RWPE1 (cell line): ENCODE measurements around the gene COL15A1.

Experiments used
- CTCF ChIA-PET: fragments of 350-600 bp; sonication (Branson Sonifier 250); formaldehyde crosslinking; extraction: SDS; loops from one replicate; lab custom pipeline; 2021; lab: Yijun Ruan, JAX
- POLR2A ChIA-PET: fragments of 400-600 bp; formaldehyde crosslinking; extraction: SDS; loops from one replicate; lab custom pipeline; 2020; ENCODE audit warnings: antibody characterized with exemption; ENCODE audit not compliant: low non-redundant PET; lab: Yijun Ruan, JAX
- DNase-seq: peaks from one replicate; pipeline ENCODE4 v3.0.0; 2012; ENCODE audit warnings: low spot score
- H3K27ac ChIP-seq: fragments of 450-650 bp; 2 replicates; pipeline ENCODE4 v1.5.1; 2017
- TF ChIP-seq, protein P1 (sequence below): fragments of 450-650 bp; conservative IDR thresholded peaks from 2 replicates; pipeline ENCODE4 v1.5.1; 2017; ENCODE audit warnings: low read depth, mild to moderate bottlenecking

Gene COL15A1

DNA sequence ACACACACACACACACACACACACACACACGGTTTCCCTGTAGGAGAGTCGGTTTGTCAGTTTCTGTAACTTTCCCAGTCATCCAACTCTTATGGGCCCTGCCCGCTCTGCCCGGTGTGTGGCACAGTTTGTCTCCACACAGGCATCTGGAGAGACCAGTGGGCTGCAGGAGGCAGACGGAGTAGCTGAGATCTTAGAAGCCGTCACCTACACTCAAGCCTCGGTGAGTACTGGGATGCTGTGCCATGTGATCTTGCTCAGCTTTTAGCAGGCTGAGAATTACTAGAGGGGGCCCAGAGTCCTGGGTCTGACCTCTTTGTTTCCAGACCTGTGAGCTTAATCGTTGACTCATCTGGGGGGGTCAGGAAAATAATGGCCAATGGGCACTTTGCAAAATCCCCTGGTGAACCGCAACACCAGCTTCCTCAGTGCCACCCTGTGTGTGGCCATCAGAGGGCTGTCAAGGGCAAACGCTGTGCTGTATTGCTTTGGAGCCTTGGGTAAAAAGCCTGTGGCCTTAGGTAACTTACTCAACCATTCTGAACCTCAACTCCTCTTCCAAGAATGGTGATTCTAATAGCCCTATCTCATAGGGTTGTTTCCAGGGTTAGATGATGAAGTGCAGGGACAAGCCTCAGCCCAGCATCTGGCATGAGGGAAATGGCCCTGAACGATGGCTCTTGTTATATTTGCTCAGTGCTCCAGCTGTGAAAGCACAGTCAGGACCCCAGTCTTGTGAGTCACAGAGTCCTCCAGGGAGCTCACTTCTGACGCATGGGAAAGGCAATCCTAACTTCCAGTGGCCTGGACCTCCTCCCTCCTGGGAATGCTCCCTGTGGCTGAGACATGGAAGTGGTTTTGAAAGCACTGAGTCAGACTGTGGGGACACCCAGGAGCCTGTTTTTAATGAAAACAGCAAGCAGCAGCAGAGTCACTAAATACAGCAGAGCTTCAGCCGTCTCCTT is 45.6 kb downstream of the COL15A1 start:
- no peak overlapping the region for H3K27ac ChIP-seq
- ChIA-PET POLR2A (no interaction called here), CTCF (interaction anchor here (0.7 to 2.0 kb wide), 4 partner anchors 9 to 151 kb away, joined by 3 to 4 read pairs (median 4); no protein-coding TSS in a partner anchor)
- TF ChIP-seq, protein P1, sequence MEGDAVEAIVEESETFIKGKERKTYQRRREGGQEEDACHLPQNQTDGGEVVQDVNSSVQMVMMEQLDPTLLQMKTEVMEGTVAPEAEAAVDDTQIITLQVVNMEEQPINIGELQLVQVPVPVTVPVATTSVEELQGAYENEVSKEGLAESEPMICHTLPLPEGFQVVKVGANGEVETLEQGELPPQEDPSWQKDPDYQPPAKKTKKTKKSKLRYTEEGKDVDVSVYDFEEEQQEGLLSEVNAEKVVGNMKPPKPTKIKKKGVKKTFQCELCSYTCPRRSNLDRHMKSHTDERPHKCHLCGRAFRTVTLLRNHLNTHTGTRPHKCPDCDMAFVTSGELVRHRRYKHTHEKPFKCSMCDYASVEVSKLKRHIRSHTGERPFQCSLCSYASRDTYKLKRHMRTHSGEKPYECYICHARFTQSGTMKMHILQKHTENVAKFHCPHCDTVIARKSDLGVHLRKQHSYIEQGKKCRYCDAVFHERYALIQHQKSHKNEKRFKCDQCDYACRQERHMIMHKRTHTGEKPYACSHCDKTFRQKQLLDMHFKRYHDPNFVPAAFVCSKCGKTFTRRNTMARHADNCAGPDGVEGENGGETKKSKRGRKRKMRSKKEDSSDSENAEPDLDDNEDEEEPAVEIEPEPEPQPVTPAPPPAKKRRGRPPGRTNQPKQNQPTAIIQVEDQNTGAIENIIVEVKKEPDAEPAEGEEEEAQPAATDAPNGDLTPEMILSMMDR: no peak
- DNase-seq: peak; percentile 51

DNA sequence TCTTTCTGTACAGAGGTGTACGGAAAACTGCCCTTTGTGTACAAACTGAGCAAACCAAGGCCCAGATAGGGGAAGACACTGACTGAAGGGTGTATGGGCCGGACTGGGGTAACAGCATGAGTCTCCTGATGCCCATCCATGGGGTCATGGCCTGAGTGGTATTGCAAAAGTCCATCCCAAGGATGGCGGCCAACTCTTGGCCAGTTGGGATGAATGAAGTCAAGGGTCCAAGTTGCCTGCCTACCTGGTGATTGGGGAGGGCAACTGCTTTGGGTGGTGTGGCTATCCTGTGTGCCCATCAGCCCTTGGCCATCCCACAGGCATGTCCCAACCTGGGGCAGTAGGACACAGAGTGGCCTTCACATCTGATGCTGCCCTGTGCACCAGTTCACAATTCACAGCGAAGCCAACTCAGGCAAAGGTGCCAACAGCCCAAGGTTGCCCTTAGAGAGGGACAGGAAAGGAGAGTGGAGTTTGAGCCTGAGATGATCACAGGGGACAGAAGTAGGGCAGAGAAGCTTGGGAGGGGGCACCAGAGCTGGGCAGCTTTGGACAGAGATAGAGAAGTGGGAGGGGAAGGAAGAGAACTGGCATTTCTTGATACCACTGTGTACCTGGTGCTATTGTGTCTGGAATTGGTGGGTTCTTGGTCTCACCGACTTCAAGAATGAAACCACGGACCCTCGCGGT is 46.6 kb downstream of the COL15A1 start:
- TF ChIP-seq, protein P1: no peak
- POLR2A ChIA-PET: no interaction called here
- CTCF ChIA-PET: interaction anchor here (0.7 to 2.0 kb wide), 4 partner anchors 8 to 150 kb away, joined by 3 to 4 read pairs (median 4); no protein-coding TSS in a partner anchor
- no peak overlapping the region for H3K27ac ChIP-seq
- DNase-seq: no peak

DNA sequence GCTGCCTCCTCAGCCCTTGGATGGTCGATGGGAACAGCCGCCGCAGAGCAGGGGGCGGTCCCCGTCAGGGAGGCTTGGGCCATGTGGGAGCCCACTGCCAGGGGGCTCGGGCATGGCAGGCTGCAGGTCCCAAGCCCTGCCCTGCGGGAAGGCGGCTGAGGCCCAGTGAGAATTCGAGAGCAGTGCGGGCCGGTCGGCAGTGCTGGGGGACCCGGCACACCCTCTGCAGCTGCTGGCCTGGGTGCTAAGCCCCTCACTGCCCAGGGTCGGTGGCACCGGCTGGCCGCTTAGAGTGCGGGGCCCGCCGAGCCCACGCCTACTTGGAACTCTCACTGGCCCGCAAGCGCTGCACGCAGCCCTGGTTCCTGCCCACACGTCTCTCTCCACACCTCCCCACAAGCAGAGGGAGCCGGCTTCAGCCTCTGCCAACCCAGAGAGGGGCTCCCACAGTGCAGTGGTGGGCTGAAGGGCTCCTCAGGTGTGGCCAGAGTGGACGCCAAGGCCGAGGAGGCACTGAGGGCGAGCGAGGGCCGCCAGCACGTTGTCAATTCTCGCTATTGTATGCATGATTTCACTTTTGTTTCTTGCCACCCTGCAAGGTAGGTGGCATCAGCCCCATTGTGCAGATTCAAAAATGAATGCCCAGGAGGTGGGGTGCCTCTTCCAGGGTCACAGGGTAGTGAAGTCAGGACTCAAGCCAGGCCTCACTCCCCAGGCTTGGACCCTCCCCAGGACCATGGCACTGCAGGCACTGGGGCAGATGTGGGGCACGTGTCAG is 48.6 kb downstream of the COL15A1 start:
- ChIA-PET POLR2A (no interaction called here), CTCF (interaction anchor here (1.2 kb wide), 1 partner anchor 17 kb away, joined by 6 read pairs; no protein-coding TSS in a partner anchor)
- H3K27ac ChIP-seq: no peak overlapping the region
- TF ChIP-seq, protein P1: no peak
- DNase-seq: no peak

DNA sequence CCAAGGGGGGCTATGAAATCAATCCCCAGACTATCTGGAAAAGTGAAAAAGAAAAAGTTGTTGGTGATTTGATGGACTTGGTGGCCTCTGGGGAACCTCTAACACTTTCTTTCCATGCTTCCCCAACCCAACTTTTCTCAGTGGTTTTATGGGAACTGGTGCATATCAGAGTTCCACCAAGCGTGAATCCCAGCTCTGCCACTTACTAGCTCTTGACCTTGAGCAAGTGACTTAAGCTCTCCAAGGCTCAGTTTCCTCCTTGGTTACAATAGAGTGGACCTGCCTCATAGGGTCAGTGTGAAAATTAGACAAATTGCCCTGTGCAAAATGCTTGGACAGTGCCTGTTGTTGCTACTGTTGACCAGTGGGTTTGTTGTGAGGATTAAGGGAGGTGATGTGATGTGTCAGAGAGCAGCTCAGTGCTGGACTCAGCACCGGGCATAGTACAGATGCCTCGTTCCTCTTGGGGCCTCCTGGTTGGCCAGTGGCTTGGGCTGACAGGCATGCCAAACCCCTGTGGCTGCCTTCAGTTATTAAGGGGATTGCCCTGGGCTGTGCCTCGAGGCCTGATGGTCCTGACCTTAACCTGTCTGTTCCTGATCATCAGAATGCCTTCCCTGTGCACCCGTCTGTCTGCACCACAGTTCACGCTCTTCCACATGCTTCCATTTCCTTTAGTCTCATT is 49.3 kb downstream of the COL15A1 start:
- ChIA-PET CTCF (interaction anchor here (1.2 kb wide), 1 partner anchor 18 kb away, joined by 6 read pairs; no protein-coding TSS in a partner anchor), POLR2A (no interaction called here)
- no peak for DNase-seq
- H3K27ac ChIP-seq: no peak overlapping the region
- TF ChIP-seq, protein P1: no peak

DNA sequence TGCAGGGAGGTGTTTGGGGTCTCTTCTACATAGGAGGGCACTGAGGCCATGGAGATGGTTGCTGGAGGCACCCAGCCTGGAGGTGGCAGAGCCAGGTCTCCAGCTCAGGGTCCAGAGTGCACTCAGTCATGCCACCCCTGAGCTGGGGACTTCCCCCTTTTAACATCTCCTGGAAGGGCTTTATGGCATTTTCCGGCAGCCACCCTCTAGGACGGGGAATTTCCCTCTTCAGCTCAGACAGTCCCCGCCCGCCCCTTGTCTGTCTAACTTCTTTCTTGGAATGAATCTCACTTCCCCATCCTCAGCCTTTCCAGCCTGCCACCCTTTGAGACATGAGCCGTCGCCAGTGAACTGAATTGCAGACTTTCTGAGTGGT is 49.9 kb downstream of the COL15A1 start:
- ChIA-PET POLR2A (no interaction called here), CTCF (interaction anchor here (0.8 to 1.2 kb wide), 3 partner anchors 18 to 147 kb away, joined by 3 to 6 read pairs (median 4); no protein-coding TSS in a partner anchor)
- no peak overlapping the region for H3K27ac ChIP-seq
- no peak for DNase-seq
- TF ChIP-seq, protein P1: no peak
